ENCODE measurements around the gene ZBTB7C.

GRCh38 chr18:48050176-48050575 lies 359.0 kb downstream of the ZBTB7C start:
- TF ChIP-seq CTCF (IDR thresholded peaks at IDR 0.05; ENCODE audit: insufficient read depth, low read length, poor library complexity, severe bottlenecking), result no peak
- no peak for TF ChIP-seq EZH2phosphoT487 (conservative IDR thresholded peaks at IDR 0.05; ENCODE audit: low read length)

Measured in SU-DHL-6 (cell line).